Tibial nerve (tissue), 4 donors: ENCODE results near the gene FAM20A. TPM values are rescaled to one million over a fixed set of nuclear protein-coding genes. Genes with fewer than 3 reads are reported as not detected.
"Not testable (repeated sequence)": the region's sequence is repeated elsewhere in the genome, so short reads cannot be mapped to it uniquely, and the experiment has no call there.

Experiments used
- DNase-seq, 2 donors: peaks; one replicate each; pipeline ENCODE4 v3.0.0-alpha.2; 2019; ENCODE audit warnings: low spot score in 2 of 2
- H3K27ac ChIP-seq, 4 donors: fragments of 200-600 bp; sonication (generic) in 3 of 4; one replicate each; pipeline ENCODE4 v1.5.1; 2017 to 2019; ENCODE audit warnings: mild to moderate bottlenecking in 1 of 4
- H3K27me3 ChIP-seq, 2 donors: fragments of 200-600 bp; sonication (generic) in 1 of 2; one replicate each; pipeline versions ENCODE4 v1.5.1 to v1.6.0; 2017 to 2019
- H3K36me3 ChIP-seq, 3 donors: fragments of 200-600 bp; sonication (generic); one replicate each; pipeline ENCODE4 v1.5.1; 2018 to 2019
- H3K4me1 ChIP-seq, 4 donors: fragments of 200-600 bp; sonication (generic) in 3 of 4; one replicate each; pipeline ENCODE4 v1.5.1; 2017 to 2019
- H3K4me3 ChIP-seq, 4 donors: fragments of 200-600 bp; sonication (generic) in 3 of 4; one replicate each; pipeline ENCODE4 v1.5.1; 2017 to 2019; ENCODE audit warnings: mild to moderate bottlenecking in 1 of 4, moderate library complexity in 1 of 4
- H3K9me3 ChIP-seq, 4 donors: fragments of 200-600 bp; sonication (generic) in 3 of 4; one replicate each; pipeline ENCODE4 v1.5.1; 2017 to 2019
- CTCF ChIP-seq, 5 experiments: fragments of 200-600 bp in 3 of 5; fragments of 450-650 bp in 2 of 5; sonication (generic) in 3 of 5; IDR thresholded peaks; one replicate each; pipeline ENCODE4 v1.5.1; 2016 to 2019; ENCODE audit warnings: antibody characterized with exemption in 5 of 5, mild to moderate bottlenecking in 3 of 5, moderate library complexity in 2 of 5
- EP300 ChIP-seq, 2 donors: sonication (generic); formaldehyde crosslinking; IDR thresholded peaks; one replicate each; pipeline ENCODE4 v1.6.1; 2017; ENCODE audit warnings: antibody characterized with exemption in 2 of 2, mild to moderate bottlenecking in 1 of 2
- POLR2A ChIP-seq, 2 donors: fragments of 450-650 bp; IDR thresholded peaks; one replicate each; pipeline ENCODE4 v1.6.1; 2017; ENCODE audit warnings: antibody characterized with exemption in 2 of 2, mild to moderate bottlenecking in 2 of 2, moderate library complexity in 2 of 2
- WGBS, 2 donors: methylation state at CpG; one replicate each; pipeline ENCODE4 v1.1.5; 2018; 5-methylcytosine and 5-hydroxymethylcytosine counted together
- total RNA-seq, 4 donors: library from RNA; depleted of rRNA; stranded (reverse); fragments of >200 nt; gene quantifications; one replicate each; pipeline ENCODE4 v1.1.0, GENCODE V29; 2016

FAM20A gene
- total RNA-seq, 4 donors from 2014 or later = 9.4 to 104 (median 25.7) TPM

GRCh38 chr17:68527314-68527713 lies 73.9 kb downstream of the FAM20A start:
- Histone ChIP-seq H3K27me3 (no peaks in the 10 kb centered on the region), H3K4me1 (peaks cover 0 to 30% (median 0%) of the 10 kb centered on the region in 4 donors), H3K9me3 (no peaks in the 10 kb centered on the region), H3K36me3 (peaks cover 0 to 98% (median 22%) of the 10 kb centered on the region in 3 donors), H3K4me3 (no peak overlapping the region), H3K27ac (no peak overlapping the region)
- DNase-seq = no peak
- WGBS, 2 donors = 88 to 92% methylated on average over 4 of the region's 4 CpGs
- TF ChIP-seq EP300 (IDR thresholded peaks at IDR 0.05) (no peak), POLR2A (IDR thresholded peaks at IDR 0.05) (no peak), CTCF (IDR thresholded peaks at IDR 0.05) (no peak)

GRCh38 chr17:68526548-68526947 lies 74.6 kb downstream of the FAM20A start:
- no peak for TF ChIP-seq POLR2A (IDR thresholded peaks at IDR 0.05)
- no peak for TF ChIP-seq EP300 (IDR thresholded peaks at IDR 0.05)
- TF ChIP-seq CTCF (IDR thresholded peaks at IDR 0.05) = no peak
- H3K4me1 ChIP-seq = peaks cover 0 to 37% (median 0%) of the 10 kb centered on the region in 4 donors
- peaks cover 0 to 90% (median 22%) of the 10 kb centered on the region in 3 donors for H3K36me3 ChIP-seq
- no peaks in the 10 kb centered on the region for H3K9me3 ChIP-seq
- no peak for DNase-seq
- no peak overlapping the region for H3K4me3 ChIP-seq
- WGBS, 2 donors = 76 to 81% methylated on average over 3 of the region's 3 CpGs
- no peak overlapping the region for H3K27ac ChIP-seq
- H3K27me3 ChIP-seq = no peaks in the 10 kb centered on the region

DNA sequence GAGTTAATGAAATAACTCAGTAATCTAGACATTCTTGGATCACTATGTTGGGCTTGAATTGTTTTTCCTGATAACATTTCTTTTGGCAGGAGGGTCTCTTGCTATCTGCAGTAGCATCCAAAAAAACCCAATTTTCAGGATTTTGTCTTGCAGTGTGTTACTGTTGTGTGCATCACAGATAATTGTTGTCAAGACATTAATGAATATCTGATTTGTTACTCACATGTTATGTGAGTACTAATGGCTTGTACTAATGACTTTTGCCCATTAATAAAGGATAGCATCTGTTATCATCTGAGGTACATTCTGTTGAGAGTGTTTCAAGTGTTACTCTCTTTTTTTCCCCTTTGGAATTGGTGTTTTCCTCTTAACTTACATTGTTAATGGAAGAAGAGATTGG lies 78.9 kb downstream of the FAM20A start:
- peaks cover 0 to 77% (median 10%) of the 10 kb centered on the region in 3 donors for H3K36me3 ChIP-seq
- no peak overlapping the region for H3K4me3 ChIP-seq
- peaks cover 0 to 74% (median 0%) of the 10 kb centered on the region in 4 donors for H3K4me1 ChIP-seq
- no peak for DNase-seq
- no peak for TF ChIP-seq EP300 (IDR thresholded peaks at IDR 0.05)
- TF ChIP-seq POLR2A (IDR thresholded peaks at IDR 0.05) = no peak
- TF ChIP-seq CTCF (IDR thresholded peaks at IDR 0.05) = no peak
- no peak overlapping the region for H3K27ac ChIP-seq
- no peaks in the 10 kb centered on the region for H3K27me3 ChIP-seq
- no peaks in the 10 kb centered on the region for H3K9me3 ChIP-seq

- Histone ChIP-seq H3K4me1 (peaks cover 0 to 89% (median 11%) of the 10 kb centered on the region in 4 donors), H3K36me3 (peaks cover 0 to 60% (median 10%) of the 10 kb centered on the region in 3 donors)
- WGBS, 2 donors = 80 to 84% methylated on average over 1 of the region's 1 CpG
Measured at GRCh38 chr17:68519911-68520310, 81.3 kb downstream of the FAM20A start.

DNA sequence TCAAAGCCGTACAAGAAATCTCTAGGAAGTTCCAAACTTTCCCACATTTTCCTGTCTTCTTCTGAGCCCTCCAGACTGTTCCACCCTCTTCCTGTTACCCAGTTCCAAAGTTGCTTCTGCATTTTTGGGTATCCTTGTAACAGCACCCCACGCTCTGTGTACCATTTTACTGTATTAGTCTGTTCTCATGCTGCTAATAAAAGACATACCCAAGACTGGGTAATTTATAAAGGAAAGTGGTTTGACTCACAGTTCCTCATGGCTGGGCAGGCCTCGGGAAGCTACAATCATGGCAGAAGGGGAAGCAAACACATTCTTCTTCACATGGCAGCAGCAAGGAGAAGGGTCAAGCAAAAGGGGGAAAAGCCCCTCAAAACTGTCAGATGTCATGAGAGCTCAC lies 82.1 kb downstream of the FAM20A start:
- peaks cover 0 to 52% (median 10%) of the 10 kb centered on the region in 3 donors for H3K36me3 ChIP-seq
- H3K9me3 ChIP-seq, H3K4me3 ChIP-seq, DNase-seq, H3K27me3 ChIP-seq, H3K27ac ChIP-seq: not testable (repeated sequence)
- peaks cover 0 to 97% (median 17%) of the 10 kb centered on the region in 4 donors for H3K4me1 ChIP-seq
- 85 to 86% methylated on average over 3 of the region's 3 CpGs for WGBS, 2 donors

More at GRCh38 chr17:68519911-68520310, 81.3 kb downstream of the FAM20A start:
- H3K4me3 ChIP-seq = no peak overlapping the region
- TF ChIP-seq CTCF (IDR thresholded peaks at IDR 0.05) (no peak), EP300 (IDR thresholded peaks at IDR 0.05) (no peak), POLR2A (IDR thresholded peaks at IDR 0.05) (no peak)
- H3K27ac ChIP-seq = peak overlapping the region in 1 of 4 donors; percentile 36
- no peaks in the 10 kb centered on the region for H3K27me3 ChIP-seq
- no peaks in the 10 kb centered on the region for H3K9me3 ChIP-seq
- no peak for DNase-seq
